Stimulated activated CD8-positive, alpha-beta memory T cell treated with anti-CD3 and anti-CD28 coated beads, Interleukin-15, amount 100 ng/mL, for 1 hour (primary cell): ENCODE results near the gene LRRC3.

Experiments used
- DNase-seq: peaks from one replicate; pipeline ENCODE4 v3.0.0-alpha.2; 2020; ENCODE audit warnings: low read depth

LRRC3 gene

DNA sequence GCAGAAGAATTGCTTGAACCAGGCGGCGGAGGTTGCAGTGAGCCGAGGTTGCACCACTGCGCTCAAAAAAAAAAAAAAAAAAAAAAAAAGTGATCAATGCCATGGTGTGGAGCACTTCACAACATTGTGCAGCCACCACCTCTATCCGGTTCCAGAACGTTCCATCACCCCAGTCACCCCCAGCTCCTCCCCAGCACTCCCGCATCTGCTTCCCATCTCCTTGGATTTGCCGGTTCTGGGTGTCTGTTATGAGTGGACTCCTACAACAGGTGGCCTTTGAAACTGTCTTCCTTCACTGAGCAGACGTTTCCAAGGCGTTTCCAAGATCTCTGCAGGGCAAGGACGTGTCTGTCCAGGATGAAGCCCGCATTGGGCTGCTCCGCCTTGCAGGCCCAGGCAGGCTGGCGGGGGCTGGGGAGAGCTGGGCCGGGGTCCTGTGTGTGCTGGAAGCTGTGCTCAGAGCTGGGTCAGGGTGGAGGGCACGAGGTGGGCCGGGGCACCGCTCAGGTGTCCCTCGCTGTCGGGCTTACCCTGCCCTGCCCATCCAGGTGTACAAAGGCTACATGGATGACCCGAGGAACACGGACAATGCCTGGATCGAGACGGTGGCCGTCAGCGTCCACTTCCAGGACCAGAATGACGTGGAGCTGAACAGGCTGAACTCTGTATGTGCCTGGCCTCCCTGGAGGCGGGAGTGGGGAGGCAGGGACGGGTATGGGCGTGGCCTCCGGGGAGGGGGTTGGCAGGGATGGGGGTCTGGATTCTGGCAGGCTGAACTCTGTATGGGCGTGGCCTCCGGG lies 14.9 kb upstream of the LRRC3 start:
- DNase-seq: no peak

DNA sequence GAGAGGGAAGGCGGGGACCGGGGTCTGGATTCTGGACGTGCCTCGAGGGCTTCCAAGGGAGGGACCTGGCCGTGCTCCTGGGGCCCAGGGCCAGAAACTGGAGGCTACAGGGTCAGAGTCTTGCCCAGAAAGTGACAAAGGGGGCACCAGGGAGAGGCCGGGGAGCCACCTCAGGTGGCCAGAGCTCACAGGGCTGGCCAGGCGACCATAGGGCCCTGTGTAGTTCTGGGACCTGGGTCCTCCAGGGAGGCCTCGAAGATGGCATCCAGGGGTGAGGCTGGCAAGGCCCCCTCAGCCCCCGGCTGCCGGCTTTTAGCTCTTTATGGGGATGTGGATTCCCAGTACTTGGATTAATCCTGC lies 14.3 kb upstream of the LRRC3 start:
- no peak for DNase-seq

DNA sequence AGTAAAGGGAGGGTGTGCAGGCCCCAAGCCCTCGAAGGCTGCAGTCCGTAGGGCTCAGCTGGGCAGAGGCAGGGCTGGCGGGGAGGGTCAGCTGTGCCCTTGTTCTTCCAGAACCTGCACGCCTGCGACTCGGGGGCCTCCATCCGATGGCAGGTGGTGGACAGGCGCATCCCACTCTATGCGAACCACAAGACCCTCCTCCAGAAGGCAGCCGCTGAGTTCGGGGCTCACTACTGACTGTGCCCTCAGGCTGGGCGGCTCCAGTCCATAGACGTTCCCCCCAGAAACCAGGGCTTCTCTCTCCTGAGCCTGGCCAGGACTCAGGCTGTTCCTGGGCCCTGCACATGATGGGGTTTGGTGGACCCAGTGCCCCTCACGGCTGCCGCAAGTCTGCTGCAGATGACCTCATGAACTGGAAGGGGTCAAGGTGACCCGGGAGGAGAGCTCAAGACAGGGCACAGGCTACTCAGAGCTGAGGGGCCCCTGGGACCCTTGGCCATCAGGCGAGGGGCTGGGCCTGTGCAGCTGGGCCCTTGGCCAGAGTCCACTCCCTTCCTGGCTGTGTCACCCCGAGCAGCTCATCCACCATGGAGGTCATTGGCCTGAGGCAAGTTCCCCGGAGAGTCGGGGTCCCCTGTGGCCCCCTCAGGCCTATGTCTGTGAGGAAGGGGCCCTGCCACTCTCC lies 13.6 kb upstream of the LRRC3 start:
- DNase-seq: no peak

DNA sequence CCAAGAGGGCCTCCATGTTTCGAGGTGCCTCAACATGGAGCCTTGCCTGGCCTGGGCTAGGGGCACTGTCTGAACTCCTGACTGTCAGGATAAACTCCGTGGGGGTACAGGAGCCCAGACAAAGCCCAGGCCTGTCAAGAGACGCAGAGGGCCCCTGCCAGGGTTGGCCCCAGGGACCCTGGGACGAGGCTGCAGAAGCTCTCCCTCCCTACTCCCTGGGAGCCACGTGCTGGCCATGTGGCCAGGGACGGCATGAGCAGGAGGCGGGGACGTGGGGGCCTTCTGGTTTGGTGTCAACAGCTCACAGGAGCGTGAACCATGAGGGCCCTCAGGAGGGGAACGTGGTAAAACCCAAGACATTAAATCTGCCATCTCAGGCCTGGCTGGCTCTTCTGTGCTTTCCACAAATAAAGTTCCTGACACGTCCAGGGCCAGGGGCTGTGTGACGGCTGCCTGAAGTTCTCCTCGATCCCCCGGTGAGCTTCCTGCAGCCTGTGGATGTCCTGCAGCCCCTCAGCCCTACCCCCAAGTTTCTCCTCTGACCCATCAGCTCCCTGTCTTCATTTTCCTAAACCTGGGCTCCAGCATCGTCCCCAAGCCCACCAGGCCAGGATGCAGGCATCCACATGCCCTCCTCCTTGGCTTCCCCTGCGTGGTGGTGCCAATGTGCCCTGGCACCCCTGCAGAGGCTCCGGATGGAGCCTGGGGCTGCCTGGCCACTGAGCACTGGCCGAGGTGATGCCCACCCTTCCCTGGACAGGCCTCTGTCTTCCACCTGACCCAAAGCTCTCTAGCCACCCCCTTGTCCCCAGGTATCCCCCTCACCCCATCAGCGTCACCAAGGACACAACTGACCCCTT lies 12.8 kb upstream of the LRRC3 start:
- DNase-seq: no peak

DNA sequence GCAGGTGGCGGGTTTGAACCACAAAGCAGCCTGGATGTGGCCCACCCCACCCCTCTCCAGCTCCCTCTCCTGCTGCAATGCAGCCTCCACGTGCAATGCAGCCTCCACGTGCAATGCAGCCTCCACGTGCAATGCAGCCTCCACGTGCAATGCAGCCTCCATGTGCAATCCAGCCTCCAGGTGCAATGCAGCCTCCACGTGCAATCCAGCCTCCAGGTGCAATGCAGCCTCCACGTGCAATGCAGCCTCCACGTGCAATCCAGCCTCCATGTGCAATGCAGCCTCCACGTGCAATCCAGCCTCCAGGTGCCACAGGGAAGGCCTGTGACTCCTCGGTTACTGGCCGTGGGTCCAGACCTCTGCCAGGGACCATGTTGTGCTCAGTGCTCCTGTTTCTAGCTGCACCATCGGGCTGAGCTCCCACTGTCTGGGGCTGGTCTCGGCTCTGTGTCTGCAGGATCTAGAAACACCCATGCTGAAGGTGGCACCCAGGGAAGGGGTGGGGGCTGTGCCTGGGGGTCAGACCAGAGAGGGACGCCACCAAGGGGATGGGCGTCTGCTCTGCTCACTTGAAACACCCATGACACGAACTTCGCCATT lies 11.9 kb upstream of the LRRC3 start:
- DNase-seq: no peak

DNA sequence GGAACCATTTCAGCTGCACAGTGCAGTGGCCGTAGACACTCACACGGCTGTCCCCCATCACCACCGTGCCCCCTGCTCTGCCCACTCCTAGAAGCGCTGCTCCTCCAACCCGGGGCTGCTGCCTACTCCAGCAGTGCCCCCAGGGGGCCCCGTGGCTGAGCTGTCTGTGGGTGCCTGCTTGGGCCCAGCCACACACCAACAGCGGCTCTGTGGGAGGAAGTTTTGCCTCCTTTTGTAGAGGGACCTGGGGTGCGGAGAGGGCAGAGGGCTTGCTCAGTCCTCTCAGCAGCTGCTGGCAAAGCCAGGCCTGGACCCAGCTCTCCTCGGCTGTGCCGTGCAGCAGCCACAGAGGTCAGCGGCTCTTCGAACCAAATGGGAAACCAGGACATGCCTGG lies 11.4 kb upstream of the LRRC3 start:
- DNase-seq: no peak

DNA sequence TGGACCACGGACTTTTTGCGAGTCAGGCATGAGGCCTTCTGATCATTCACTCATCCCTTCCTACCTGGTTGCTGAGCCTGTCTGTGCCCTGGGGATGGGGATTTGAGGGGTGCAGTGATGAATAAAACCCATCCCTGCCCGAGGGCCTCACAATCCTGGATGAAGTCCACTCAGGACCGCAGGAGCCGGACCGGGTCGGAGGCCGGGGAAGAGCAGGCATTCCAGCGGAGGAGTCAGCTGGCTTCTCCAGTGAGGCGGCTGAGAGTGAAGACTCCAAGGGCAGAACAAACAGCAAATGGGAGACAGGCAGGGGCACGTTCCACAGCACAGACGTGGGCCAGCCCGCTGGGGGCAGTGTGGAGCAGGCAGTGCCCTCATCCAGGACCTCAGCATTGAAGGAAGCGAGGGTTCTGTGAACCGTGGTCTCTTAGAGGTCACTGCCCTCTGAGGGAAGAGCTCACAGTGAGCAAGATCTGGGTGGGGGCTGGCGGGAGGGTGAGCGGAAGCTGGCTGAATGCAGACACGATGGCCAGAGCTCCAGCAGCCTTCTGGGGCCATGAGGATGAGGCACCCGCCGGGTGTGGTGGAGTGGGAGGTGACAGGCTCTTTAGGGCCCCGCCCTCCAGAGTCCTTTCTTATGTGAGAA lies 10.9 kb upstream of the LRRC3 start:
- no peak for DNase-seq

DNA sequence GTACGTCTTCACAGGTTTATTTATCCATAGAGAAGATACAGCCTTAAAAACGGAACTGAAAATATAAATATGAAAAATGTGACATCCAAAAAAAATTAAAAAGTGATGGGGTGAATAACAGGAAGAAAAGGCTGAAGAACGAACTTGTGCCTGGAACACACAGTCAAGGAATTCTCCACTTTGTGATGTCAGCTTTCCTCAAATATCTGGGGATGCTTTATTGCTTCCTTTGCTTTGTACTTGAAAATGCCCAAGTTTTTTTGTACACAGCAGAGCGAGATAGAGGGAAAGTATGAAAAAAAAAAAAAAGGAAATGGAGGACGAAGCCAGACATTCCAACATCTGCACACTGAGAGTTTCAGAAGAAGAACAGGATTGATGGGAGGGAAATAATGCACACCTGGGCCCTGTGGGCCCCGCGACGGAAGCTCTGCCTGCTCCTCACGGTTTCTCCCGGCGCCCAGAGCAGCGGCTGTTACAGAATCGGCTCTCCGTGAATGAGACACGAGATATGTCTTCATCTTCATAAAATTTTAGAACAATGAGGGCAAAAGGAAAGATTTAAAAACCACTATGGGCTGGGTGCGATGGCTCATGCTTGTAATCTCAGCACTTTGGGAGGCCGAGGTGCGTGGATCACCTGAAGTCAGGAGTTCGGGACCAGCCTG lies 10.0 kb upstream of the LRRC3 start:
- no peak for DNase-seq

DNA sequence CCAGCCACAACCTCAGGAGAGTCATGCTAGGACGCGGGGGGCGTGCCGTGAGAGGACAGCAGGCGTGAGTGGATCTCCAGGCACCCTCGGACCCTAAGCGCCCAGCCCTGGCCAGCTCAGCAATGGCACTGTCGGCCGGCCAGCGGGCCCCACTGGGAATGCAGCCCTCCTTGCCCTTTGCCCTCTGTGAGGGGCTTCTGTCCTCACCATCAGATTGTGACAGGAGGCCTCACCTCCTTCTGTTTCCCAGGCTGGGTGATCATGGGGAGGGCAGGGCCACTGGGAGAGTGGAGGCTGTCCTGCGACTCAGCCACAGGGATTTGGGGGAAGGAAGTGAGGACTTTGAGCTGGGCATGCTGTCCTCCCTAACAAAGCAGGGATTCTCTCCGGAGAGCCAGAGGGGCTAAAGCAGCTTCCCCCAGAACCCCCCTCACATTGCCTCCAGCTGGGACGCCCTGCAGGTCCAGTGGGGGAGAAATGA lies 6.6 kb upstream of the LRRC3 start:
- DNase-seq: no peak

DNA sequence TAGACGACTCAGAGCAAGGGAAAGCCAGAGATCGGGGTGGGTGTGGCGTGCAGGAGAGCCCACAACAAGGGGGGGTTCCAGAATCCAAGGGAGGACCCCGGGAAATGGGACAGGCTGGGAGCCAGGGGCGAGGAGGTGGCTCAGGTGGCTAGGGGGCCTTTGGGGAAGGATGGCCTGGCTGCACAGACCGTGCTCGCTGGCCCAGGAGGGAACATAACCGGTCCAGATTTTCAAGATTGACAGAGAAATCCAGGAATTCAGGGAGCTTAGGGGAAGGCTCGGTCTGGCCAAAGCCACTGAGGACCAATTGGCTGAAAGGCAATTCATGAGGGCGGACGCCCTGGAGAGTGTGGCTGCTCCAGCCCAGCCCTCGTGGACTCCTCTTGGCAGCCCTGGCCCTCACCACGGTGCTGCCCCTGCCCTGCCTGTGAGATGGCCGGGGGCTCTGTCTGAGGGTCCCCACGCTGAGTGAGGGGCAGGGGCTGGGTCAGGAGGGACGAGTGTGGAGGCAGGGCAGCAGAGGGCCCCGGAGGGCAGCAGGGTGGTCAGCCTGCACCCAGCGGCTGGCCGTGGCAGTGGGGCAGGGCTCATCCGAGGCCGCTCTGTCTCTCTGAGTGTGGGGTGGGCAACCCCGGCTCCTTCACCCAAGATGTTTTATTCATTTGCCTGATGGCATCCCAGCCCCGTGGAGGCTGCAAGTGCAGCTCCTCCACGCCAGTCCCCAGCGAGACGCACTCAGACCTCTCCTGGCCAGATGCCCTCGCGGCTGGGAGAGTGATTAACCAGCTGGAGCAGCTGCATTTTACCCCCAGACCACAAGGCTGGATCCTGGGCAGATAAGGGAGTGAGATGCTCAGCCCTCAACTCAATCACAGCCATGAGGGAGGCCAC lies 5.6 kb upstream of the LRRC3 start:
- DNase-seq: no peak

DNA sequence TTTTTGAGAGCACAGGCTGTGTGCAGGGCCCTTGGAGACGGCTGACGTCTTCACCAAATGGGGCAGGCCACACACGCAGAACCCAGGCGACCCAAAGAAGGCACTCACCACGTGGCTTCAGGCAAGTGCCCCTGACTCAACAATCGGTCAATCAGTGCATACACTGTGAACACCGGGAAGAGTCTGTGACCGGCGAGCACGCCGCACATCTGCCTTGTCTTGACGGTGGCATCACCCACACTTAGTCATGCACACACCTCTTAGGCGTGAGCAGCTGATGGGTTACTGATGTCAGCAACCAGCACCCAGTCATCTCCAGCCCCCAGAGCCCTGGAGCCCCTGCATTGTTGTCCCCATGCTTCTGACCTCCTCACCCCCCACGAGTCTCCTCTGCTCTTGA lies 4.9 kb upstream of the LRRC3 start:
- DNase-seq: no peak

DNA sequence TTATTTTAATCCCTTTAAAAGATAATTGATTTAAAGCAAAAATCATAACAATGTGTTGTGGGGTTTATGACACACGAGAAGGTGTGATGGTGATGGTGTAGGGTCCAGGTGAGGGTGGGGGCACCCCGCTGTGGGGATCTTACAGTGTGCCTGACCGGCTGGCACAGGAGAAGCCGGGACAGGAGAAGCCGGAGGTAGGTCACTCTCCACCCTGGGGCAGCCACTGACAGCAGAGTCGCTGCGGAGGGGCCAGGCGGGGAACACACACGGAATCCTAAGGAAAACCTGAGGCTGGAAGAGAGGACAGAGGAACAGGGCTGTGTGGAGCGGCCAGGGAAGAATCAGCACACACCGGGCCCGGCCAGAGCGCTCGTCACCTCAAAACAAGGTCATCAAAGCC lies 4.3 kb upstream of the LRRC3 start:
- DNase-seq: no peak

DNA sequence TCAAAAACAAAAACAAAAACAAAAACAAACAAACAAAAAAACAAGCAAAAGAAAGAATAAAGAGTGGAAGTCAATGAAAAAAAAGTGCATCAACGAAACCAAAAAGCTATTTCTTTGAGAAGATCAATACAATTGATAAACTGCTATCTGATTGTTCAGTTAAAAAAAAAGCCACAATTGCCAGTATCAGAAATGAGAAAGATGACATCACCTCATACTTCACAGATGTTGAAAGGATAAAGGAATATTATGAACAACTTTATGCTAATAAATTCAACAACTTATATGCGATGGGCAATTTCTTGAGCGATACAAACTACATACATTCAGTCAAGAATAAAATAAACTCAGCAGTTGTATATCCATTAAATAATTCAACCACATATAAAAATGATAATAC lies 2.2 kb upstream of the LRRC3 start:
- no peak for DNase-seq

DNA sequence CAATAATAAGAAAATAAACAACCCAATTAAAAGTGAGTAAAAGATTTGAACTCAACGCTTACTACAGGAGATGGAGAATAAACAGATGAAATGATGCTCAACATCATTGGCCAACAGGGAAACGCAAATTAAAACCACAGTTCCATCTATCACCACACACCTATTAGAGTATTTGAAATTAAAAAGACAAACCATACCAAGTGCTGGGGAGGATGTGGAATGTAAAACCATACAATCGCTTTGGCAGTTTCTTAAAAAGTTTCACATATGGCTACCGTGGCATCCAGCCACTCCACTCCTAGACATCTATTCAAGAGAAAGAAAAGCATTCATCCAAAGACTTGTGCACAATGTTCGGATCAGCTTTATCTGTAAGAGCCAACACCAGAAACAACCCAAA lies 1.3 kb upstream of the LRRC3 start:
- no peak for DNase-seq

DNA sequence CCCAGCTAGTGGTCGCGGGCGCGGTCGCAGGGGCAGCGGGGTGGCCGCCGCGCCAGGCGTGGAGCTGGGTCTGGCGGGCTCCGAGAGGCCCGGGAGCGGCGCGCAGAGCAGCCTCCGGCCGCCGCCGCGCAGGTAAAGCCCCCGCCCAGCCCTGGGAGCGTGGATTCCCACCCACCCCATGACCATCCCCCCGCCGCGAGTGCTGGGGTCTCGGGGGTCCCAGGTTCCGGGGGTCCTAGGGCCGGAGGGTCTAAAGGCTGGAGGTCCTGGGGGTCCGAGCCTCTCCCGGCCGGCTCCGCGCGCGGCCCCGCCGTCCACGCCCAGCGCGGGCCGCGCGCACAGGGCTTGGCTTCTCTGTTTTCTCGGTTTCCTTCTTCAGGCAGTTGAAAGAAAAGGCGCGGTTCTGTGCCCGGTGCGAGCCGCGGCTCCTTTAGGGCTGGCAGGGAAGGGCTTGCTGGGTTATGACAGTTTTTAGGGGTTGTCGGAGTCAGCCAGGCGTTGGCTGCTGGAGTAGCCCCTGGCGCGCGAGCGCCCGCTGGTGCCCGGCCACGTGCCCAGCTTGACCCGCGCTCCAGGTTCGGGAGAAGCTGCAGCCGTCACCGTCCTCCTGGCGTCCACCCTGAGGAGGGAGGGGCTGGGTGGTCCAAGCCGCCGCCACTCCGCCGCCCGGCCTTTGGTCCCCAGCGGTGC lies 359 bp downstream of the LRRC3 start:
- DNase-seq: no peak

DNA sequence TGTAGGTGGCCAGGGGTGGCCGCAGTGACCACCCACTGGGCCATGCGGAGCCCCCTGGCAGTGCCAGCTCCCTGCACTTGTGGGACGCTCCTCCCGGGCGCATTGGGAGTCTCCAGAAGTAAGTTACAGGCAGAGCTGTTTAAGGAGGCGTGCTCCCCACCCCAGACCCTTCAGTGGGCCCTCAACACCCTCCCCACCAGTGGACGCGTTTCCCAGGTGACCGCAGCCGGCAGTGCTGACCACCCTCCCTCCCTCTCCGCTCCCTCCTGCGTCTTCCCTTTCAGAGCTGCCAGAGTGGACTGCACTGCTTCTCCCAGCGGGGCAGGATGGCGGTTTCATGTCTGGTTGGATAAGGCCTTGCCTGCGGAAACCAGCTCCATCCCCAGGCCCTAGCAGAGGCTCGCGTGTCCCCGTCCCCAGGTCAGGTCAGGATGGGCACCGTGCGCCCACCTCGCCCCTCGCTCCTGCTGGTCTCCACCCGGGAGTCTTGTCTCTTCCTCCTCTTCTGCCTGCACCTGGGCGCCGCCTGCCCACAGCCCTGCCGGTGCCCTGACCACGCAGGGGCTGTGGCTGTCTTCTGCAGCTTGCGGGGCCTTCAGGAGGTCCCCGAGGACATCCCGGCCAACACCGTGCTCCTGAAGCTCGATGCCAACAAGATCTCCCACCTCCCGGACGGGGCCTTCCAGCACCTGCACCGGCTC lies 1.1 kb downstream of the LRRC3 start:
- no peak for DNase-seq

DNA sequence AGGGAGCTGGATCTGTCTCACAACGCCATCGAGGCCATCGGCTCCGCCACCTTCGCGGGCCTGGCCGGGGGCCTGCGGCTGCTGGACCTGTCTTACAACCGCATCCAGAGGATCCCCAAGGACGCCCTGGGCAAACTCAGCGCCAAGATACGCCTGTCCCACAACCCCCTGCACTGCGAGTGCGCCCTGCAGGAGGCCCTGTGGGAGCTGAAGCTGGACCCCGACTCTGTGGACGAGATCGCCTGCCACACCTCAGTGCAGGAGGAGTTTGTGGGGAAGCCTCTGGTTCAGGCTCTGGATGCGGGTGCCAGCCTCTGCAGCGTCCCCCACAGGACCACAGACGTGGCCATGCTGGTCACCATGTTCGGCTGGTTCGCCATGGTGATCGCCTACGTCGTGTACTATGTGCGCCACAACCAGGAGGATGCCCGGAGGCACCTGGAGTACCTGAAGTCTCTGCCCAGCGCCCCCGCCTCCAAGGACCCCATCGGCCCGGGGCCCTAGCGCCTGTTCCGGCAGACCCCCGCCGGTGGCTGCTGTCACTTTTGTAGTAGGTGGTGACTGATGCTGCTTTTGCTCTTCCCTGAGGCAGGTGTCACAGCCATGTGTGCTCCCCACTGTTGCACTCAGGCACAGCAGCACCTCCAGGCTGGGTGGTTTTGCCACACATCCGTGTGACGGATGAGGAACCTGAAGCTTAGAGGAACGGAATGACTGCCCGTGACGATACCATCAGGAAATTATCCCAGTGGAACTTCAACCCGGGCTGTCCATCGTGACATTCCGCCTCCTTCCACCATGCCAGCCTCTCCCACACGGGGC lies 1.8 kb downstream of the LRRC3 start:
- DNase-seq: no peak
